Stimulated activated naive CD8-positive, alpha-beta T cell treated with anti-CD3 and anti-CD28 coated beads, Interleukin-15, Interleukin-2, amounts not matched to agents 100 U/mL and 50 U/mL, for 24 hours (primary cell): Measurements from ENCODE around the gene B4GALT1.

Experiments
- ATAC-seq: fragments of 150-1000 bp; cut with Tn5 transposase; one replicate; pipeline ENCODE4 v1.10.0; 2021
- DNase-seq: peaks from one replicate; pipeline ENCODE4 v3.0.0; 2021

Gene B4GALT1

DNA sequence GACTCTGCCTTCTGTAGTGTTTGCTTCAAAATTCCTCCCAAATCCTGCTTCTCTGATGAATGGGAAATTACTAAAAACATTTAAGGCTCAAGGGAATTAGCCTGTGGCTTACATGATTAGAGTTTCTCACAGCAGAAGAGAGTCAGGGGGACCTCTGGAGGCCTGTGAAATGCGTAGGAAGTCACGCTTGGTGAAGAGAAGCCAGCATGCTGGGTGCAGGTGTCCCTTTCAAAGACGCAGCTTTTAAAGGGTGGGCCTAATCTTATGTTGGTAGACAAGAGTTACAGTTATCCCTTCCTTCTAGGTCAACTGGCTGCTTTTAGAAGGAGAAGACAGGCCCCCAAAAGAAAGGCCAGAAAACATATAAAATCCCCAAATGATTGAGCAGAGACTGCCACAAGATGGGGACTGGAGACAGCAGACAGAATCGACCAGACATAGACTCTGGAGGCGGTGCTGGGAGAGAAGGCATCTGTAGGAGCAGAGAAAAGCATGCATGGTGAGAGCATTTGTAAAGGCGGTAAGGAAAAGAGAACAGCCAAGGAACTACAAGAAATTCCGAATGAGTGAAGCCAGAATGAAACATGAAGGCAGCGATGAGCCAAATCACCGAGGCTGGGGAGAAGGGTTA, 42.3 kb downstream of the B4GALT1 start:
- no peak for ATAC-seq
- DNase-seq, result no peak

DNA sequence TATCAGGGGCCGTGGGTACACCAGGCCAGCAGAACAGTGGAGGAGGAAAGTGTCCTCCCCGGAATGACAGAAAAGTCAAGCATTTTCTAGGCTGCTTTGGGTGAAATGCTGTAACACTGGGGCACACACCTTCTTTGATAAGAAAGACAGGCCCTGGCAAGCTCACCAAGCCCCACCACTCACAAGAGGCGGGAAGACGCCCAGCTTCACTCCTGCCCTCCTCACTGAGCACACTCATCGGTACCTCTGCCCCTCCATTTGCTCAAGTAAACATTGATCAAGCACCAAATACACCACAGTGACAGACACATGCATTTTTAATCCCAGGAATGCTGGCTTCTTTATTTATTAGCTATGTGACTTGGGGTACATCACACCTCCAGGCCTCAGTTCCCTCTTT, 43.1 kb downstream of the B4GALT1 start:
- ATAC-seq, result no peak
- no peak for DNase-seq

DNA sequence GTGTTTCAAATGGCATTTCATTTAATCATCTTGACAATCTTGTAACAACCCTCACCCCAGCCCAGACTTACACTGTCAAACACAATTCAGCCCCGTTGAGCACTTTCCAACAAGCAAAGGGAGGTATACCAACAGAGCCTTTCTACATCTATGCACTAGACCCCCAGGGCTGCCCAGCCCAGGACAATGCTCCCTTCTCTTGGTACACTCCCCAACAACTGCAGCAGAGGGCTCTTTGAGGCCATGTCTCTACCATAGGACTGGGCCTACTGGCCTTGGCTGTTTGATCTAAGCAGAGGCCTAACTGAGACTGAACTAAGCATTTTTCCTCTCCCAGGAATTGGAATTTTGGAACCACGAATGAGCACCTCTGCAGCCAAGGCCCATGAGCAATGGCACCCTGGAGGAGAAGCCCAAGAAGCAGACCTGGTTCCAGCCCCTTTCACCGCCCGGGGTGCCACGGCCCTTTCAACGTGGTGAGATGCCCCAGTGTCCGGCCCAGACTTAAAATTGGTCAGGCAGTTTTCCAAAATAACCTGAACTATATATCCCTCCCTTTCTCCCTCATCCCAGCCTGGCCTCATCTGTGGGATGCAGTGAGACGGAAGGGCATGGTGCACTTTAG, 43.6 kb downstream of the B4GALT1 start:
- DNase-seq (no peak), ATAC-seq (no peak)

DNA sequence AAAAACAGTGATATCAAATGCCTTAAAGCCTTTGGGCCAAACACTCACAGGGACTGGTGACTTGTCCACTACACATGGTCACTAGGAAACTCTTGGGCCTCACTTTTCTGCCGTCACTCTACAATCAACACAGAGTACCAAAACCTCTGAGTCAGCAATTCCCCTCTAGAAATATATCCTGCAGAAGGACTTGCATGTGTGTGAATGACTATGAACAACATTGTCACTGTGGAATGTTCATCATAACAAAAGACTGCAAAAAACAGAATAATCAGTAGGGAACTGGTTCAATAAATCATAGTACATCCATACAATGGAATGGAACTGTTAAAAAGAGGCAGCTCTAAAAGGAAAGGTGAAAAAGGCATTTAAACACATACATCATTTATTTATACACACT, 46.5 kb downstream of the B4GALT1 start:
- ATAC-seq, result no peak
- DNase-seq, result no peak

DNA sequence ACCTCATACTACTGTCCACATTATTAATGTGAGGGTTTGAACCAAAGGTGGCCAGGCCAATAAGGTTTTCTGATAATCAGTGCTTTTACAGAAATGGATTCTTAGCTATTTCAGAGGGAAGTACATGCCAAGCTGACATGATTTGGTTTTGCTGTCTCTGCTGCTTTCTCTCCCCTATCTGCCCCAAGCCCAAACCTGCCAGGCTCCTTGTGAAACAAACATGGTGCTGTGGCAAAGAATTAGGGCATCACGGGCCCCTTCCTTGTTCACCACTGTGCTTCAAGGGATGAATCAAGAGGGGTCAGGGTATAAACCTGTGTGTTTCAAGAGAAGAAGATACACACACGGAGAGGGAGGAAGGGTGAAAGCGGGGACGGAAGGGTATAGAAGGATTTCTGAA, 49.3 kb downstream of the B4GALT1 start:
- DNase-seq (no peak), ATAC-seq (no peak)

DNA sequence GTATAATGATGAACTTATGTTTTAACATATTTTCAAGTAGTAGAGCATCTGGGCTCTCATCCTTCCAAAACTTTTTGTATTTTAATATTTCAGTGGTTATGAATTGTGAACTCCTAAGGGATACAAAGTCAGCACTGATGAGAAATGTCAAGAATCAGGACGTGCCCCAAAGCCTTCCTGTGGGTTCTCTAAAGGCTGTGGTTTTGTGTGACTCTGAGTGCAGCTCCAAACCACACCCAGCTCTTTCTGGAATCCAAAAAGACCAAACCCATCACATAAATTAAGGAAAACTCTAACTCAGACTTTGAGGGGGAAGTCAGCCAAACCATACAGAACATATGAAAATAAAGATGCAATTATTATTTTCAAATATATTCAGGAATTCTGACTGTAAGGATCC, 49.8 kb downstream of the B4GALT1 start:
- DNase-seq, result no peak
- ATAC-seq, result peak; percentile 70

DNA sequence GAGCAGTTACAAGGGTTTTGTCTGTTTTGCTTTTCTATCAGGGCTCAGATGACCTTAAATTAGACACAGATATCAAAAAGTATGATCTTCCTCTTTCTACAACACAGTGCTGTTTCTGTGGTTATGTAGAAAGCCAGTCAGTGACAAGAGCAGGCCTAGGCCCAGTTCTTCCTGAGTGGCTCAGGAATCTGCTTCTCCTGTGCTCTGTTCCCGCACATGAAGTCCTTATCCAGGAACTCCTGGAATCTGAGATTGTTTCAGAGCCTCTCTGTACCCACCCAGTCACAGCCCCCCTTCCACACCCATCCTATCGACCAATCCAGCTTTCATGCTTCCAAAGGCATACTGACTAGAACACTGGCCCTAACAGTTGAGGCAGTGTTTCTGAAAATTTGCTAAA, 50.3 kb downstream of the B4GALT1 start:
- DNase-seq (no peak), ATAC-seq (peak; percentile 19)

DNA sequence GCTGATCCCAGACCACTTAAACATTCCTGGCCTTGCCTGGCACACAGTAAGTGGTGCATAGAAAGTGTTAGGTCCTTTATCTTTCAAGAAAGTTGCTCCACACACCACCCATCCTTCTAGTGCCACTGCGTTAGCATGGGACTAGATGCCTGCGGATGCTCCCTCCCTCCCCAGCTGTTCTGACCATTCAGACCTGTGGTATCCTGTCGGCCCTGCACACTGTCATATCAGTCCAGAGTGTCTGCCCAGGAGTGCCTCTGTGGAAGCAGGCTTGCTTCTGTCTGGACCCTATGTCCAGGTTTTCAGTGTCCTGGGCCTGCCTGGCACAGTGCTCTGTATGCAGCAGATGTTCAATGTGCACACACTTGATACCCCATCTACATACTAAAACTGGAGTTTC, 52.4 kb downstream of the B4GALT1 start:
- no peak for ATAC-seq
- DNase-seq, result no peak

DNA sequence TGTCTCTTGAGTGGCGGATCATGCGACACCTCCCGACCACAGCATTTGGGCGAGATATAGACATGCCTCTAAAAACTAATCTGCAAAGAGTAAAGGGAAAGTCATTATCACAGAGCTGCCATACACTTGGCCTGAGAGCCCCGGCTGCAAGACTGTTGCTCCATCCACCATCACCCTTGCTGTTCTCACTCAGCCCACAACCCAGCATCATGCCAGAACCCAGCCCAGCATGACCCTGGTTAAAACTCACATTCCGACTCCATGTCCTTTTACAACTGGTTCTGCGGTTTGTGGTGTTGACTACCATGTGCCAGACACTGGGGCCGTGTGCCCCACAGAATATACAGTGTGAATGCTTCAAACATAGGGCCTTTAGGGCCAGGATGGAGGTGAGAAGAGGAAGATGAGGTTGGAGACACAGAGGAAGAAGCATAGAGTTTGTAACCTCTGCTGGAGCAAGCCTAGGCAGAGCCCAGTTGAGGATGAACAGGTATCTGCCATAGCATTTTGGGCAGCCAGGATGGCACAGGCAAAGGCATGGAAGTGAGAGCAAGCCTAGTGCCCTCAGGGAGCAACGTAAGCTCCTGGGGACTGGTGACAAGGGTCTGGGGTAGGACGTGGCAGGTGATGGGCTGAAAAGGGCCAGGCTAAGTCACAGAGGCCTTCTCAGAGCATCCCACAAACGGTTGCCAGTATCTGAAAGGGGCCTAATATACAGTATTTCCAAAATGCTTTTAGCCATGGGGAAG, 53.2 kb downstream of the B4GALT1 start:
- DNase-seq (no peak), ATAC-seq (no peak)

DNA sequence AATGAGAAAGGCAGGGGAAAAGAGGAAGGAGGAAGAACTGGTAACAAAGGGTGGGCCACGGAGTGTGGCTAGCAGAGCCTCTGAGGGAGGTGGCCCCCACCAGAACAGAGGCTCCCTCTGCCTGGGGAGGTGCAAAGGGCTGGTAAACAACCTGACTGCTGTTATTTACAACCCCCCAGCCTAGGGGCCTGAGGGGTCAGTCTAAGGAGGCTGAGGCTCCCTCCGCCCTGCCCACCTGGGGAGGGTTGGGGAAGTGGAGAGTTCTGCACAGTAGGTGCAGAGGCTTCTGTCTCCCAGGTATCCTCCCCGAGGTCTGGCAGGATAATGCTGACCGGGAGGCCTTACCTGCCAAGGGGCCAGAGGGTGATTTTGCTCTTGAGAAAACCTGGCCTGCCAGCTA, 55.0 kb downstream of the B4GALT1 start:
- ATAC-seq, result no peak

DNA sequence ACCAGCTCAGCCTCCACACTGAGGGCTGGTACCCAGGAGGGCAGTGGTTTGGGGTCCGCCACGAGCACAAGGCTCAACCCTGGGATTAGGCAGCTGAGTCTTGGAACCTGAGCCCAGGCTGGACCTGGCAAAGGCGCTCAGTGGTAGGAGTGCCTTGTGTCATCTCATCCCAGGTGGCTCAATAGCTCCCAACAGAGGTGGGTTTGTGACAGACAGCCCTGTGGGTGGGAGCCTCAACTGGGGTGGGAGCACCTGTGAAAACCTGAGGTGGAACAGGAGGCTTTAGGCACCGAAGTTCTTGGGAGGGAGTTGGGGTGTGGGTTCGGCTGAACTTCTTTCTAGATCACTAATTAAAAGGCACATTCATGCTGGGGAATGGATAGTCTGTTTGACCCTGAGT, 55.5 kb downstream of the B4GALT1 start:
- no peak for ATAC-seq
- no peak for DNase-seq

More for the DNA sequence above, 55.0 kb downstream of the B4GALT1 start:
- no peak for DNase-seq

DNA sequence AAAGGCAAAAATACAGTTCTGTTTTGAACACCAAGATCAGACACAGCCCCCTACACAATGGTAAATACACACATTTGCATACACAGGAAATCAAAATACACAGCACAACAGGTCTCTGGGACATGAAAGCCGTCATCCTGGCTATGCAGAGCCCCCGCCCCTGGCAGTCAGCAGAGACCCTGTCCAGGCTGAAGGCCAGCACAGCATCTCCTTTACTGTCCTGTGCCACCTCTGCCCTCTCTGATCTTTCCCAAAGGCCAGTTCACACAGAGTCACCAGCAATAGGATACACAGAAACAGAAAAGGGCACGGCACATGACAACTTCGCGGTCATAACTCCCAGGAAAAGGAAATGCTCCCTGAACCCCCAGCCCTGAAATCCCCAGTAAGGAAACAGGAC, 56.5 kb downstream of the B4GALT1 start:
- no peak for DNase-seq
- no peak for ATAC-seq

DNA sequence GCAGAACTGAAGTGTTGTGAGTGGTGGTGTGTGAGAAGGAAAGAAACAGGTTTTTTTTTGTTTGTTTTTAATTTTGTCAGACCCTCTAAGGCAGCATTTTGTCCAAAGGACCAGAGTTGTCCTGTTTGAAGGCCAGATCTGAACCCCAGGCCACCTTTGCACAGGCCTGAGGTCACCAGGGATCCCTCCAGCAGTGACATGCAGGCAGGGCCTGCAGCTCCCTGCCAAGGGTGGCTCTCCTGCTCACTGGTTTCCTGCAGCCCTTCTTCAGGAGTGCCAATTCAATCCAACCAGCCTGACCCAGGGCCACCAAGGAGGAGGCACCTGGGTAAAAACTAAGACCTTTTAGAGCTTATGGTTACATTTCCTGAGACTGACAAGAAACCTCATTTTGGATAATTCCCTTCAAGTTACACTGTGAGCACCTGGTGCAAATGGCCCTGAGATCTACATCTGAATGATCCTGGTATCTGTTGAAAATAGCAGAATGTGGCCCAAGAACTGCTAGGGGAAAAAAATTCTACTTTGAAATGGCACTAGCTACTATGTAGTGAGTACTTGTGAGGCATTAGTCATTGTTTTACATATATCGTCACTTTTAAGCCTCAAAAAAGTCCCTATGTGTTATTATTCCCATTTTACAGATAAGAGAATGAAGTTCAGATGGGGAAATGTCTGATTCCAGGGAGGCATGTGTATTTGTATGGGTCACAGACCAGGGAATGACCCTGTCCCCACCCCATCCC, 57.1 kb downstream of the B4GALT1 start:
- DNase-seq, result no peak
- peak; percentile 34 for ATAC-seq

DNA sequence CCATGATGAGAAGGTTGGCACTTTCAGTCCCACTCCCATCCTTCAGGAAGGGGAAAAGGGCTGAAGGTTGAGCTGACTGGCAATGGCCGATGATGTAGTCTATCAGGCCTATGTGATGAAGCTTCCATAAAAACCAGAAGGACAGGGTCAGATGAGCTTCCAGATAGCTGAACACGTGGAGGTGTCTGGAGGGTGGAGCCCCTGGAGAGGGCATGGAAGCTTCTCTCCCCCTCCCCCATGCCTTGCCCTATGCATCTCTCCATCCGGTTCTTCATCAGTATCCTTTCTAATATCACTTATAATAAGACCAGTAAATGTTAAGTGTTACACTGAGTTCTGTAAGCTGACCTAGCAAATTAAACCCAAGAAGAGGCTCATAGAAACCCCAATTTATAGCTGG, 58.0 kb downstream of the B4GALT1 start:
- no peak for DNase-seq

DNA sequence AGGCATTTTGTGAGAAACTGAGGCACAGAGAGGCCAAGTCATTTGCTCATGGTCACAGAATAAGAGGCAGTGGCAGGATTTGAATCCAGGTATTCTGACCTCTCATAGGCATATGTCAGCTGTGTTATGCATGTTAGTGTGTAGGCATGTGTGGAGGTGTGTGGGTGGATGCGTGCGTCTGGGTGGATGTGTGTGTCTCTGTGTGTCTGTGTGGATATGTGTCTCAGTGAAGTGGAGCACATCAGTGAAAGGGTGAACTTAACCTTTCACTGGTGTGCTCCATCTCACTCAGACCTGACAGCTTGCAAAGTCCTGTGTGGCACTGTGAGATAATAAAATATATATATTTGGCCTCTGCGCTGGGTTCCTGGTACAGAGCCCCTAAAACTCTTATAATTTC, 58.7 kb downstream of the B4GALT1 start:
- no peak for DNase-seq
- ATAC-seq, result no peak

More for the DNA sequence above, 58.0 kb downstream of the B4GALT1 start:
- ATAC-seq, result no peak

DNA sequence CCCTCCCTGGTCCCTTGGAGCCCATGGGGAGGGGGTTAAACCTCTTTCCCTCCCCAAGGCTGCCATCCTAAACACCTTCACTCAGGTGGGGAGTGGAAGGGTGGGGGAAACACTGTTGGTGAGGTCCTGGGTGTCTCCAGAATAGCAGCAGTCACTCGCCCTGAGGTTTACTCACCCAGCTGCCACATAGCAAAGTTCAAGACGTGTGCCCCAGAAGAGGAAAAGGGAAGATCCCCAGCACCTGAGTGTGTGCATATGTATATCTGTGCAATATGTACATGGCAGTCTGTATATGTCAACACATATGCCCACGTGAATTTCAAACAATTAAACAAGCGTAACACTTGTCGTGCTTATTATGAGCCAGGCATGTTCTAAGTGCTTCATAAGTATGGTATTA, 59.4 kb downstream of the B4GALT1 start:
- no peak for ATAC-seq
- DNase-seq, result no peak

DNA sequence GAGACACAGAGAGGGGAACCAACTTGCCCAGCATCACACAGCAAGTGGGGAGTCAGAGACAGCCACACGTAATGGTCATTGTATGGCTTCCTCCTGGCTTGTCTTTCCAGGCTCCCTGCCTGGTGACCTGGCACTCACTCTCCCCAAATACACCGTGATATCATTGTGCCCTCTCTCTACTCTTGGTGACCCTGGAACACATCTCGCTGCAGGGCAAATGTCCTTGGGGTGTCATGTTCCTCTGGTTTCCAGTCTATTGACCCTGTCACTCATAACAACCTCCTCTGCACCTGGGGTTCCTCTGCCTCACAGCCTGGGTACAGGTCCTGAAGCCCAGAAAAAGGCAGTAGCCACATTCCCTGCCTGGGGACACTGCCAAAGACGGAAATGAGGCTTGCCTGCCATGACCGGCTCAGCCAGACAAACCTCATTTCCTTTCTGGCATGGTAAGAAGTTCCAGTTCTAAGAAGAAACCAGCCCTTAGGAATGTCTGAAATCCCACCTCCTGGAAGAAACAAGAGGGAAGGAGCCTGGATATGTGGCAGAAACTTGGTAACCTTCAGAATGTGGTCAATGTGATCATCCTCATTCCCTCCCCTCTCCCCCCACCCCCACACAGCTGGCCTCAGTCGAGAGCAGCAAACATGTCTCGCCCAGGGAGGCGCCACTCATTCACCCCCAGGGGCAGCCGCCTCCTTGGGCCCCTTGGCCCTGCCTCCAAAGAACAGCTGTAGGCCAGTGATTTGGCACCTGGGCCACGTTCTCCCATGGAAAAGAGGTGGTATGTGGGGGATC, 60.1 kb downstream of the B4GALT1 start:
- no peak for DNase-seq
- ATAC-seq, result no peak

DNA sequence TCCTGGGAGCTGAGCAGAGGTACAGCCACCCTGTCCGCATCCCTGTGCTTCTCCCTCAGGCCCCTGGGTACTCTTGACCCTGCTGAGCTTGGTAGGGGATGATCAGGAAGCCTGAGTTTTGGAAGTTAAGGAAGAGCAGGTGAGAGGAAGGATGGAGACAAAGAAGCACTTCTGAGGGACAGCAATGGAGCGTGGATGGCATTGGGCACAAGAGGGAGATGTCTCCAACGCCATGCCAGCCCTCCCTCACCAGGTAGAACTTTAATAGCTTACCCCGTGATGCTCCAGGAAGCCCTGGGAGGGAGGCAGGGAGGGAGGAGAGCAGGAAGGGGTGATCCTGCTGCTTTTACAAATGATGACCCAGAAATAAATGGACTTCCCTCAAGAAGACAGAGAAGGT, 60.8 kb downstream of the B4GALT1 start:
- ATAC-seq, result no peak
- DNase-seq, result no peak

DNA sequence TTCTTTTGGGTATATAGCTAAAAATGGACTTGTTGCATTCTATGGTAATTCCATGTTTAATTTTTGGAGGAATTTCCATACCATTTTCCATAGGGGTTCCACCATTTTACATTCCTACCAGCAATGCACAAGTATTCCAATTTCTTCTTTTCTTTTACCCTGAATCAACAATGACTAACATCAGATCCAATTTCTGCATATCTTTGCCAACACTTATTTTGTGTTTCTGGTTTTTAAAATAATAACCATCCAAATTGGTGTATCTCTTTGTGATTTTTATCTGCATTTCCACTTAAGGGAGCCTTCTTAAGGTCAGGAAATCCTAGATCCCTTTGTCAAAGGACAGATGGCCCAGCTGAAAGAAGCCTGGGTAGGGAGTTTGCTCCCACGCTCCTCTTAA, 61.2 kb downstream of the B4GALT1 start:
- ATAC-seq (no peak), DNase-seq (no peak)

DNA sequence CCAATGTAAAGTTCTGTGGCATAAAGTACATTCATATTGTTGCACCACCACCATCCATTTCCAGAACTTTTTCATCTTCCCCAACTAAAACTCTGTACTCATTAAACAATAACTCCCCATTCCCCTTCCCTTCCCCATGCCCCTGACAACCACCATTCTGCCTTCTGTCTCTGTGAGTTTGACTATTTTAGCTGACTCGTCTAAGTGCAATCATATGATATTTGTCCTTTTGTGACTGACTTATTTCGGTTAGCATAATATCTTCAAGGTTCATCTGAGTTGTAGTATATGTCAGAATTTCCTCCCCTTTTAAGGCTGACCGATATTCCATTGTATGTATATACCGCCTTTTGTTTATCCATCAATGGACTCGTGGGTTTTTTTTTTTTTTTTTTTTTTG, 61.6 kb downstream of the B4GALT1 start:
- no peak for DNase-seq

DNA sequence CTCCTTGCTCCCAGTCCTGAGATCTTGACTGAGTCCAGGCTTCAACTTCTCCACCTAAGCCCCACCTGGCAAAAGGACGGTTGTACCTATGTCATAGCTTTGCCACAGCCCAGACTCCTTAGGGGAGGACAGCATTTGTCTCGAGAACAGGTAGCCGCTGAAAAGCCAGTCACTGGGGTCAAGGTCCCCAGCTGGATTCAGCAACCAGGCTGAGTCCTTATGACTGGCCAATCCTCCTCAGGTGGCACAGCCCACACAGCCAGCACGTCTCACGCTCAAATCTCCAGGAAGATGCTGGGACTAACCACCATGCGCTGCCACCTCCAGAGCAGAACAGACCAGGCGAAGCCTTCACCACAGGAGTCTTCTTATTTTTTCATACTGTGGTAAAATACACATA, 62.7 kb downstream of the B4GALT1 start:
- no peak for ATAC-seq
- DNase-seq, result no peak

More for the DNA sequence above, 61.6 kb downstream of the B4GALT1 start:
- ATAC-seq, result no peak
